A549 (cell line): ENCODE results near the gene HCRTR1. TPM values are rescaled to one million over a fixed set of nuclear protein-coding genes. Genes with fewer than 3 reads are reported as not detected.

ENCODE experiments used
- ATAC-seq, 2 experiments: fragments of 200-7000 bp in 1 of 2; fragments of >200 bp in 1 of 2; cut with Nextera tagmentation in 1 of 2; cut with Tn5 transposase in 1 of 2; 3 replicates each; pipeline versions ENCODE4 v1.8.0 to v1.9.1; 2018 to 2020; ENCODE audit warnings: mild to moderate bottlenecking in 1 of 2, moderate library complexity in 1 of 2
- CTCF ChIA-PET: fragments of 300-600 bp; sonication (Branson Sonifier 250); formaldehyde crosslinking; extraction: SDS; loops from one replicate; lab custom pipeline; 2021; ENCODE audit warnings: antibody characterized with exemption, inconsistent platforms; lab: Yijun Ruan, JAX
- POLR2A ChIA-PET: fragments of 350-600 bp; formaldehyde crosslinking; extraction: SDS; loops from one replicate; lab custom pipeline; 2021; ENCODE audit warnings: antibody characterized with exemption, inconsistent platforms; lab: Yijun Ruan, JAX
- DNase-seq, 2 experiments: peaks; one replicate each; pipeline versions ENCODE4 v3.0.0 to v3.0.0-alpha.2; 2011 to 2016; ENCODE audit warnings: low read depth in 1 of 2, low spot score in 1 of 2
- FAIRE-seq: peaks from 2 replicates; lab custom pipeline; 2011; peaks lifted over from hg19 to GRCh38; lab: Jason Lieb, UNC
- H3K27ac ChIP-seq, 2 experiments: fragments of >200 bp; sonication (Bioruptor Twin); formaldehyde crosslinking; 3 replicates each; pipeline ENCODE4 v1.5.1; 2016 to 2017
- H3K4me1 ChIP-seq: fragments of >200 bp; sonication (Bioruptor Twin); formaldehyde crosslinking; 3 replicates; pipeline ENCODE4 v1.6.1; 2016
- H3K4me2 ChIP-seq: fragments of >200 bp; sonication (Bioruptor Twin); formaldehyde crosslinking; 3 replicates; pipeline ENCODE4 v1.6.1; 2016
- H3K4me3 ChIP-seq: fragments of >200 bp; sonication (Bioruptor Twin); formaldehyde crosslinking; 3 replicates; pipeline ENCODE4 v1.5.1; 2016
- H3K9me3 ChIP-seq: fragments of >200 bp; sonication (Bioruptor Twin); formaldehyde crosslinking; 3 replicates; pipeline ENCODE4 v1.6.1; 2016
- BCL3 ChIP-seq: fragments of >200 bp; sonication (Bioruptor Twin); formaldehyde crosslinking; IDR thresholded peaks from 3 replicates; pipeline ENCODE4 v1.6.1; 2016
- BHLHE40 ChIP-seq: IDR thresholded peaks from 2 replicates; pipeline ENCODE4 v1.6.1; 2012; ENCODE audit warnings: low read depth, low read length, inconsistent platforms
- FOSB ChIP-seq: fragments of 250-450 bp; sonication (Bioruptor Pico); IDR thresholded peaks from 2 replicates; pipeline ENCODE4 v1.5.0; 2020; ENCODE audit warnings: mild to moderate bottlenecking, moderate library complexity
- FOSL2 ChIP-seq, 2 experiments: fragments of 450-650 bp in 1 of 2; fragments of >200 bp in 1 of 2; sonication (Bioruptor Twin) in 1 of 2; formaldehyde crosslinking; IDR thresholded peaks; 2 replicates each; pipeline versions ENCODE4 v1.5.0 to v1.6.1; 2016 to 2020; ENCODE audit warnings: mild to moderate bottlenecking in 1 of 2, moderate library complexity in 1 of 2
- HDAC2 ChIP-seq: fragments of 200-600 bp; sonication (generic); IDR thresholded peaks from 2 replicates; pipeline ENCODE4 v1.6.1; 2016
- HMGXB4 ChIP-seq: fragments of 250-450 bp; sonication (Bioruptor Pico); IDR thresholded peaks from 2 replicates; pipeline ENCODE4 v1.5.0; 2021; ENCODE audit warnings: mild to moderate bottlenecking, moderate library complexity, borderline replicate concordance
- HOXA7 ChIP-seq: fragments of 250-450 bp; sonication (Bioruptor Pico); IDR thresholded peaks from 2 replicates; pipeline ENCODE4 v1.5.0; 2020; ENCODE audit warnings: mild to moderate bottlenecking, moderate library complexity
- JUNB ChIP-seq: fragments of >200 bp; sonication (Bioruptor Twin); formaldehyde crosslinking; IDR thresholded peaks from 2 replicates; pipeline ENCODE4 v1.6.1; 2016
- MYC ChIP-seq: IDR thresholded peaks from 2 replicates; pipeline ENCODE4 v1.6.1; 2012; ENCODE audit warnings: mild to moderate bottlenecking, inconsistent platforms, low read length, improper control_type of control experiment, borderline replicate concordance
- NR3C1 ChIP-seq: fragments of >200 bp; sonication (Bioruptor Twin); formaldehyde crosslinking; IDR thresholded peaks from 3 replicates; pipeline ENCODE4 v1.6.1; 2017
- PHF8 ChIP-seq: fragments of 200-600 bp; sonication (generic); IDR thresholded peaks from 2 replicates; pipeline ENCODE4 v1.6.1; 2016; ENCODE audit warnings: low read depth, mild to moderate bottlenecking, antibody characterized with exemption, moderate library complexity, borderline replicate concordance
- POLR2AphosphoS2 ChIP-seq: conservative IDR thresholded peaks from 2 replicates; pipeline ENCODE4 v1.6.1; 2012; ENCODE audit warnings: low read length, improper control_type of control experiment, inconsistent platforms
- RARB ChIP-seq: fragments of 250-450 bp; sonication (Bioruptor Pico); IDR thresholded peaks from 2 replicates; pipeline ENCODE4 v1.8.0; 2021; ENCODE audit warnings: mild to moderate bottlenecking, moderate library complexity
- TFCP2L1 ChIP-seq: fragments of 250-450 bp; sonication (Bioruptor Pico); IDR thresholded peaks from 2 replicates; pipeline ENCODE4 v1.5.0; 2021; ENCODE audit warnings: mild to moderate bottlenecking
- TP53 ChIP-seq: fragments of 250-450 bp; sonication (Bioruptor Pico); IDR thresholded peaks from 2 replicates; pipeline ENCODE4 v1.5.0; 2021; ENCODE audit warnings: mild to moderate bottlenecking, moderate library complexity
- USF2 ChIP-seq: fragments of 450-650 bp; IDR thresholded peaks from 2 replicates; pipeline ENCODE4 v1.6.1; 2014; ENCODE audit warnings: antibody characterized with exemption
- ZFP36 ChIP-seq: fragments of 450-650 bp; IDR thresholded peaks from 2 replicates; pipeline ENCODE4 v1.6.1; 2014; ENCODE audit warnings: borderline replicate concordance; ENCODE audit not compliant: partially characterized antibody
- ZNF302 ChIP-seq: fragments of 250-450 bp; sonication (Bioruptor Pico); IDR thresholded peaks from 2 replicates; pipeline ENCODE4 v1.9.0; 2021; ENCODE audit warnings: inconsistent platforms, mild to moderate bottlenecking, moderate library complexity
- WGBS: methylation state at CpG from one replicate; pipeline ENCODE4 v1.1.6; 2017; ENCODE audit errors: missing lambda C conversion rate; 5-methylcytosine and 5-hydroxymethylcytosine counted together
- polyA plus RNA-seq, 4 experiments: library from polyadenylated mRNA; depleted of rRNA in 3 of 4; stranded (reverse); fragments of >200 nt; fragmentation: RNase III in 1 of 4; extraction: RNeasy Plus Mini Kit Qiagen cat#74134 plus additional on column Dnase treatment in 1 of 4; gene quantifications; 2 replicates in 3 of 4; 3 replicates in 1 of 4; pipeline ENCODE4 v1.2.3, GENCODE V29; 2011 to 2017
- TF ChIP-seq, protein P1 (sequence below): fragments of 250-450 bp; sonication (Bioruptor Pico); IDR thresholded peaks from 2 replicates; pipeline ENCODE4 v1.5.0; 2020; ENCODE audit warnings: low read depth, mild to moderate bottlenecking, moderate library complexity
- TF ChIP-seq, protein P2 (sequence below): IDR thresholded peaks from 2 replicates; pipeline ENCODE4 v1.6.1; 2012; ENCODE audit warnings: low read depth, borderline replicate concordance

HCRTR1 gene
- polyA plus RNA-seq, 2 of the 4 experiments (the other 2 are of a cell fraction) = not detected

- ChIA-PET POLR2A (no interaction called here), CTCF (interaction anchor here (0.7 to 20.4 kb wide), 2 partner anchors 14 to 41 kb away, joined by 4 to 252 read pairs; no protein-coding TSS in a partner anchor)
- H3K4me2 ChIP-seq = peak overlapping the region; percentile 49
- H3K9me3 ChIP-seq = no peaks in the 10 kb centered on the region
- FAIRE-seq (no peak), ATAC-seq (no peak), DNase-seq (peak in 1 of 2 experiments; percentile 49)
- WGBS = 49% methylated on average over 6 of the region's 6 CpGs
- peaks cover 63% of the 10 kb centered on the region for H3K4me1 ChIP-seq
- TF ChIP-seq HOXA7 (CRISPR knock-in tag) (no peak), ZFP36 (peak; percentile 81), POLR2AphosphoS2 (no peak), FOSB (no peak), NR3C1 (no peak), BHLHE40 (no peak)
- TF ChIP-seq, protein P1, sequence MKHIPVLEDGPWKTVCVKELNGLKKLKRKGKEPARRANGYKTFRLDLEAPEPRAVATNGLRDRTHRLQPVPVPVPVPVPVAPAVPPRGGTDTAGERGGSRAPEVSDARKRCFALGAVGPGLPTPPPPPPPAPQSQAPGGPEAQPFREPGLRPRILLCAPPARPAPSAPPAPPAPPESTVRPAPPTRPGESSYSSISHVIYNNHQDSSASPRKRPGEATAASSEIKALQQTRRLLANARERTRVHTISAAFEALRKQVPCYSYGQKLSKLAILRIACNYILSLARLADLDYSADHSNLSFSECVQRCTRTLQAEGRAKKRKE = no peak
- H3K4me3 ChIP-seq = no peak overlapping the region
- H3K27ac ChIP-seq = peak overlapping the region; percentile 33 to 81; a peak in 4 of 6 replicates
Measured at GRCh38 chr1:31577515-31578192, 39.8 kb upstream of the HCRTR1 start.

DNA sequence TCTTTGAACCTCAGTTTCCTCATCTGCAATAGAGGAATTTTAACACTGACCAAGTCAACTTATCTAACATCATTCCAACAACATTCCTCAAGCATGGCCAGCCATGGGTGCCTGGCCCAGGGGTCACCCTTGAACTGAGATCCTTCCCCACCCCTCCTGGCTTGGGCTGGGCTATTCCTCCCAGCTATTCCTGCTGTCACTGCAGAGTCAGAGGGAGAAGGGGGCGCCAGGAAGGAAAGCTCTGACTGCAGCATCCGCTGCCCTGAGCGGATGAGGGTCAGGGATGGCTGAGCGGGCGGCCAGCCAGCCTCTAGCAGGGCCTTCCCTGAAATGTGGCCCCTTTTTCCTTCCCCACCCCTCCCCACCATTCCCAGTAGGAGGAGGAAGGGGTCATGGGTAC lies 38.1 kb upstream of the HCRTR1 start:
- no peak overlapping the region for H3K4me3 ChIP-seq
- DNase-seq (no peak), ATAC-seq (no peak), FAIRE-seq (no peak)
- 93% methylated on average over 5 of the region's 5 CpGs for WGBS
- ChIA-PET CTCF (interaction anchor here (1.0 to 20.4 kb wide), 2 partner anchors 12 to 16 kb away, joined by 3 to 252 read pairs; no protein-coding TSS in a partner anchor), POLR2A (no interaction called here)
- TF ChIP-seq NR3C1 (no peak), BCL3 (no peak), PHF8 (no peak), JUNB (no peak), HMGXB4 (no peak), ZNF302 (CRISPR knock-in tag) (no peak), RARB (CRISPR knock-in tag) (no peak), FOSL2 (IDR thresholded peaks at IDR 0.05) (no peak), FOSL2 (CRISPR knock-in tag; IDR thresholded peaks at IDR 0.05) (no peak), TP53 (CRISPR knock-in tag) (no peak), TFCP2L1 (CRISPR knock-in tag) (no peak), USF2 (no peak), HDAC2 (no peak), MYC (no peak)
- TF ChIP-seq, protein P2, sequence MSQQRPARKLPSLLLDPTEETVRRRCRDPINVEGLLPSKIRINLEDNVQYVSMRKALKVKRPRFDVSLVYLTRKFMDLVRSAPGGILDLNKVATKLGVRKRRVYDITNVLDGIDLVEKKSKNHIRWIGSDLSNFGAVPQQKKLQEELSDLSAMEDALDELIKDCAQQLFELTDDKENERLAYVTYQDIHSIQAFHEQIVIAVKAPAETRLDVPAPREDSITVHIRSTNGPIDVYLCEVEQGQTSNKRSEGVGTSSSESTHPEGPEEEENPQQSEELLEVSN = no peak
- H3K27ac ChIP-seq = peak overlapping the region in 1 of 2 experiments; percentile 52; a peak in 2 of 6 replicates
- H3K4me2 ChIP-seq = no peak overlapping the region
- H3K4me1 ChIP-seq = peaks cover 53% of the 10 kb centered on the region
- no peaks in the 10 kb centered on the region for H3K9me3 ChIP-seq
